ENCODE results near the gene ZNF221. TPM values are rescaled to one million over a fixed set of nuclear protein-coding genes. Genes with fewer than 3 reads are reported as not detected.

Gene ZNF221
- total and polyA plus RNA-seq, 7 donors = 0.60 to 6.8 (median 3.6) TPM; not detected in 1

DNA sequence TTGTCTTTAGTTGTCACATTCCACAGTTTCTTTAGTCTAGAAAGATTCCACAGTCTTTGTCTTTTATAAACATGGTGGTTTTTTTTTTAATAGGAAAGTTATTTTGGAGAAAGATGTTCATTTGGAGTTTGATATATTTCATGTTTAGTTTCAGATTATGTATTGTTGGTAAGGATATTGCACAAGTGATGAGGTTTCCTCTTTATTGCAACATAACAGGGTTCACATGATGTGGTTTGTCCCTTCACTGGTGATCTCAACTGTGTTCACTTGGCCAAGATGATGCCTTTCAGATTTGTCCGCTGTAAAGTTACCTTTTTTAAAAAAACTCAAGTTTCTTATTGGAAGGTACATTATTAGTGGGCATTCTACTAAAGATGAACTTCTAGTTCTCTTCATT is 54.9 kb downstream of the ZNF221 start:
- Histone ChIP-seq H3K27ac (no peak overlapping the region), H3K4me3 (no peak overlapping the region), H3K9me3 (peaks cover 14 to 41% (median 25%) of the 10 kb centered on the region in 4 donors), H3K27me3 (no peaks in the 10 kb centered on the region), H3K36me3 (peaks cover 36 to 47% (median 42%) of the 10 kb centered on the region in 4 donors), H3K4me1 (peaks cover 0 to 19% (median 12%) of the 10 kb centered on the region in 4 donors)
- no peak for TF ChIP-seq POLR2AphosphoS5 (IDR thresholded peaks at IDR 0.05)
- WGBS, 2 donors = 85 to 97% methylated on average over 1 of the region's 1 CpG
- intact Hi-C loops (cut with DNase I) = loop anchor here (5.0 kb wide), 1 partner anchor 211 kb away; no protein-coding TSS in a partner anchor
- DNase-seq = no peak

DNA sequence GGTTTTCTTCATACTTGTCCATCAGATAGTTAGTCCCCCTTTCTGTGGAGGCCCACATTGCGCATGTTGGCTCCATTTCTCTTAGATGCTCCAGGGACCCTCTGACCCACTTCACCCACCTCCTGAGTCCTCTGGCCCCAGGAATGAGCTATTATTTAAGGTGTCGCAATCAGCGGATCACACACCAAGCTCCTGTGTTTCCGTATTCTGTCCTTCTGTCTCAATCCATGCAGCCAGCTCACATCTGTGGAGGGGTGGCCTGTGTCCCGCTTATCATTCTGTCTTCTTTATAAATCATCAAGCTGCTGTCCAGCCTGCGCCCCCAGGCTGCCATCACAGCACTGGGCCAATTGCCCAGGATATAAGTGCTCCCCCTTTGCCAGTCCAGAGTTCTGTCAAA is 56.4 kb downstream of the ZNF221 start:
- Histone ChIP-seq H3K4me1 (peaks cover 0 to 12% (median 10%) of the 10 kb centered on the region in 4 donors), H3K36me3 (peaks cover 39 to 62% (median 56%) of the 10 kb centered on the region in 4 donors), H3K4me3 (no peak overlapping the region), H3K9me3 (peaks cover 14 to 50% (median 38%) of the 10 kb centered on the region in 4 donors), H3K27ac (no peak overlapping the region), H3K27me3 (no peaks in the 10 kb centered on the region)
- TF ChIP-seq POLR2AphosphoS5 (IDR thresholded peaks at IDR 0.05) = no peak
- TF ChIP-seq, protein P1, sequence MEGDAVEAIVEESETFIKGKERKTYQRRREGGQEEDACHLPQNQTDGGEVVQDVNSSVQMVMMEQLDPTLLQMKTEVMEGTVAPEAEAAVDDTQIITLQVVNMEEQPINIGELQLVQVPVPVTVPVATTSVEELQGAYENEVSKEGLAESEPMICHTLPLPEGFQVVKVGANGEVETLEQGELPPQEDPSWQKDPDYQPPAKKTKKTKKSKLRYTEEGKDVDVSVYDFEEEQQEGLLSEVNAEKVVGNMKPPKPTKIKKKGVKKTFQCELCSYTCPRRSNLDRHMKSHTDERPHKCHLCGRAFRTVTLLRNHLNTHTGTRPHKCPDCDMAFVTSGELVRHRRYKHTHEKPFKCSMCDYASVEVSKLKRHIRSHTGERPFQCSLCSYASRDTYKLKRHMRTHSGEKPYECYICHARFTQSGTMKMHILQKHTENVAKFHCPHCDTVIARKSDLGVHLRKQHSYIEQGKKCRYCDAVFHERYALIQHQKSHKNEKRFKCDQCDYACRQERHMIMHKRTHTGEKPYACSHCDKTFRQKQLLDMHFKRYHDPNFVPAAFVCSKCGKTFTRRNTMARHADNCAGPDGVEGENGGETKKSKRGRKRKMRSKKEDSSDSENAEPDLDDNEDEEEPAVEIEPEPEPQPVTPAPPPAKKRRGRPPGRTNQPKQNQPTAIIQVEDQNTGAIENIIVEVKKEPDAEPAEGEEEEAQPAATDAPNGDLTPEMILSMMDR (IDR thresholded peaks at IDR 0.05) = no peak
- no peak for TF ChIP-seq EP300 (IDR thresholded peaks at IDR 0.05)
- TF ChIP-seq POLR2A (IDR thresholded peaks at IDR 0.05) = no peak
- intact Hi-C loops (cut with DNase I) = loop anchor here (5.0 kb wide), 1 partner anchor 210 kb away; no protein-coding TSS in a partner anchor
- WGBS, 2 donors = 98 to 99% methylated on average over 6 of the region's 6 CpGs
- no peak for DNase-seq

DNA sequence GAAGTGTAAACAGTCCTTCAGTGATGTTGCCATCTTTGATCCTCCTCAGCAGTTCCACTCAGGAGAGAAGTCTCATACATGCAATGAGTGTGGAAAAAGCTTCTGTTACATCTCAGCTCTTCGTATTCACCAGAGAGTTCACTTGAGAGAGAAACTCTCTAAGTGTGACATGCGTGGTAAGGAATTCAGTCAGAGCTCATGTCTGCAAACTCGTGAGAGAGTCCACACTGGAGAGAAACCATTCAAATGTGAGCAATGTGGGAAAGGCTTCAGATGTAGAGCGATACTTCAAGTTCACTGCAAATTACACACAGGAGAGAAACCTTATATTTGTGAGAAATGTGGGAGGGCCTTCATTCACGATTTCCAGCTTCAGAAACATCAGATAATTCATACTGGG is 59.4 kb downstream of the ZNF221 start:
- H3K4me3 ChIP-seq = no peak overlapping the region
- H3K36me3 ChIP-seq = peaks cover 39 to 68% (median 58%) of the 10 kb centered on the region in 4 donors
- 95 to 96% methylated on average over 5 of the region's 5 CpGs for WGBS, 2 donors
- peaks cover 19 to 64% (median 45%) of the 10 kb centered on the region in 4 donors for H3K9me3 ChIP-seq
- DNase-seq = no peak
- intact Hi-C loops (cut with DNase I) = no loop called here
- H3K27ac ChIP-seq = no peak overlapping the region
- no peaks in the 10 kb centered on the region for H3K4me1 ChIP-seq
- TF ChIP-seq, protein P1 (IDR thresholded peaks at IDR 0.05) = no peak
- TF ChIP-seq POLR2A (IDR thresholded peaks at IDR 0.05) = no peak
- TF ChIP-seq POLR2AphosphoS5 (IDR thresholded peaks at IDR 0.05) = no peak
- TF ChIP-seq EP300 (IDR thresholded peaks at IDR 0.05) = no peak
- no peaks in the 10 kb centered on the region for H3K27me3 ChIP-seq

Small RNA genes lying within 50 kb of the gene (small RNA-seq; reads per million reads assigned to genes)
- gene AC006213.5 = 0 reads per million in 3 donors

Other genes starting within 250 kb of the ZNF221 start
- gene IRGC, start 235.2 kb upstream of the ZNF221 start, total RNA-seq = not detected
- not detected for gene IRGC, start 235.2 kb upstream of the ZNF221 start, polyA plus RNA-seq
- gene SMG9, start 196.3 kb upstream of the ZNF221 start, total RNA-seq = 10 to 100 TPM in 3 of 4 donors, 1 to 10 TPM in 1; 5.6 to 25.2 (median 13.8) TPM
- gene SMG9, start 196.3 kb upstream of the ZNF221 start, polyA plus RNA-seq = 10 to 100 TPM in 1 of 3 donors, 1 to 10 TPM in 2; 6.2 to 36.5 (median 8.4) TPM
- 1 to 10 TPM in 3 of 4 donors, under 1 TPM in 1; 0.71 to 3.3 (median 1.9) TPM for gene KCNN4, start 170.3 kb upstream of the ZNF221 start, total RNA-seq
- gene KCNN4, start 170.3 kb upstream of the ZNF221 start, polyA plus RNA-seq = 10 to 100 TPM in 1 of 3 donors, 1 to 10 TPM in 2; 3.7 to 48.7 (median 6.0) TPM
- gene LYPD5, start 148.8 kb upstream of the ZNF221 start, total RNA-seq = 1 to 10 TPM in 3 of 4 donors, under 1 TPM in 1; 0.83 to 6.8 (median 1.5) TPM
- gene LYPD5, start 148.8 kb upstream of the ZNF221 start, polyA plus RNA-seq = 10 to 100 TPM in 1 of 3 donors, 1 to 10 TPM in 1, under 1 TPM in 1; 0.60 to 10.6 (median 2.1) TPM
- 10 to 100 TPM; 10.7 to 14.9 (median 12.4) TPM for gene ZNF283, start 123.9 kb upstream of the ZNF221 start, total RNA-seq
- gene ZNF283, start 123.9 kb upstream of the ZNF221 start, polyA plus RNA-seq = 1 to 10 TPM; 1.2 to 3.2 (median 2.1) TPM
- 1 to 10 TPM; 3.0 to 4.1 (median 3.5) TPM for gene ZNF404, start 67.3 kb upstream of the ZNF221 start, total RNA-seq
- 1 to 10 TPM in 1 of 3 donors, under 1 TPM in 2; 0.60 to 2.6 (median 0.69) TPM for gene ZNF404, start 67.3 kb upstream of the ZNF221 start, polyA plus RNA-seq
- 10 to 100 TPM in 3 of 4 donors, 1 to 10 TPM in 1; 5.5 to 18.2 (median 13.2) TPM for gene ZNF45, start 15.9 kb upstream of the ZNF221 start, total RNA-seq
- 1 to 10 TPM; 2.4 to 6.4 (median 4.6) TPM for gene ZNF45, start 15.9 kb upstream of the ZNF221 start, polyA plus RNA-seq
- gene ZNF155, start 33.0 kb downstream of the ZNF221 start, total RNA-seq = 1 to 10 TPM; 5.5 to 8.2 (median 7.5) TPM
- 1 to 10 TPM; 1.8 to 4.5 (median 2.3) TPM for gene ZNF155, start 33.0 kb downstream of the ZNF221 start, polyA plus RNA-seq
- gene ZNF230, start 51.7 kb downstream of the ZNF221 start, total RNA-seq = 10 to 100 TPM in 1 of 4 donors, 1 to 10 TPM in 3; 3.0 to 10.6 (median 5.1) TPM
- gene ZNF230, start 51.7 kb downstream of the ZNF221 start, polyA plus RNA-seq = 1 to 10 TPM; 1.2 to 2.0 (median 1.4) TPM
- 1 to 10 TPM; 1.9 to 3.8 (median 2.4) TPM for gene ZNF222, start 74.2 kb downstream of the ZNF221 start, total RNA-seq
- 1 to 10 TPM in 2 of 3 donors, under 1 TPM in 1; 0.60 to 2.1 (median 1.6) TPM for gene ZNF222, start 74.2 kb downstream of the ZNF221 start, polyA plus RNA-seq
- gene ZNF223, start 100.8 kb downstream of the ZNF221 start, total RNA-seq = 1 to 10 TPM; 2.5 to 5.0 (median 4.2) TPM
- gene ZNF223, start 100.8 kb downstream of the ZNF221 start, polyA plus RNA-seq = 1 to 10 TPM; 3.0 to 3.7 (median 3.1) TPM
- gene ZNF284, start 120.9 kb downstream of the ZNF221 start, total RNA-seq = 1 to 10 TPM; 1.8 to 3.6 (median 2.6) TPM
- under 1 TPM; 0.46 to 0.99 (median 0.60) TPM for gene ZNF284, start 120.9 kb downstream of the ZNF221 start, polyA plus RNA-seq
- 10 to 100 TPM; 16.6 to 23.0 (median 19.6) TPM for gene ZNF224, start 143.1 kb downstream of the ZNF221 start, total RNA-seq
- 10 to 100 TPM in 1 of 3 donors, 1 to 10 TPM in 2; 7.2 to 16.1 (median 7.4) TPM for gene ZNF224, start 143.1 kb downstream of the ZNF221 start, polyA plus RNA-seq
- gene ZNF225, start 162.2 kb downstream of the ZNF221 start, total RNA-seq = 1 to 10 TPM; 3.0 to 4.9 (median 3.4) TPM
- gene ZNF225, start 162.2 kb downstream of the ZNF221 start, polyA plus RNA-seq = 1 to 10 TPM in 2 of 3 donors, under 1 TPM in 1; 0.60 to 2.1 (median 1.2) TPM
- 10 to 100 TPM in 1 of 4 donors, 1 to 10 TPM in 3; 5.9 to 19.7 (median 7.9) TPM for gene ZNF234, start 190.3 kb downstream of the ZNF221 start, total RNA-seq
- gene ZNF234, start 190.3 kb downstream of the ZNF221 start, polyA plus RNA-seq = 1 to 10 TPM in 2 of 3 donors, under 1 TPM in 1; 0.92 to 4.0 (median 1.2) TPM
- 10 to 100 TPM; 14.4 to 20.2 (median 18.6) TPM for gene ZNF226, start 213.9 kb downstream of the ZNF221 start, total RNA-seq
- 10 to 100 TPM; 15.0 to 27.3 (median 16.4) TPM for gene ZNF226, start 213.9 kb downstream of the ZNF221 start, polyA plus RNA-seq